HG03442 (cell line): ENCODE results near the gene SCARB1.
"Not testable (repeated sequence)": the region's sequence is repeated elsewhere in the genome, so short reads cannot be mapped to it uniquely, and the experiment has no call there.

Source experiments
- ATAC-seq: cut with Tn5 transposase; IDR thresholded peaks from one replicate; pipeline ENCODE4 v1.9.1; 2021; ENCODE audit warnings: mild to moderate bottlenecking, moderate library complexity; ENCODE audit not compliant: unreplicated experiment

SCARB1 gene

GRCh38 chr12:124884587-124885438, 21.1 kb upstream of the SCARB1 start:
- ATAC-seq = peak; percentile 76

- ATAC-seq = no peak
Measured at GRCh38 chr12:124883263-124884130, 19.8 kb upstream of the SCARB1 start.

GRCh38 chr12:124881123-124881522, 17.5 kb upstream of the SCARB1 start:
- no peak for ATAC-seq

- ATAC-seq = not testable (repeated sequence)
Measured at GRCh38 chr12:124880335-124880734, 16.7 kb upstream of the SCARB1 start.

GRCh38 chr12:124878795-124879516, 15.3 kb upstream of the SCARB1 start:
- no peak for ATAC-seq

GRCh38 chr12:124877423-124877822, 13.8 kb upstream of the SCARB1 start:
- ATAC-seq = no peak

- ATAC-seq = no peak
Measured at GRCh38 chr12:124876171-124876570, 12.5 kb upstream of the SCARB1 start.

GRCh38 chr12:124875803-124876132, 12.1 kb upstream of the SCARB1 start:
- no peak for ATAC-seq

GRCh38 chr12:124874988-124875802, 11.5 kb upstream of the SCARB1 start:
- ATAC-seq = no peak

GRCh38 chr12:124874188-124874587, 10.5 kb upstream of the SCARB1 start:
- ATAC-seq = no peak

- no peak for ATAC-seq
Measured at GRCh38 chr12:124872068-124872719, 8.5 kb upstream of the SCARB1 start.

- no peak for ATAC-seq
Measured at GRCh38 chr12:124871297-124871696, 7.6 kb upstream of the SCARB1 start.

- ATAC-seq = no peak
Measured at GRCh38 chr12:124870515-124870914, 6.9 kb upstream of the SCARB1 start.

- ATAC-seq = no peak
Measured at GRCh38 chr12:124869059-124869665, 5.5 kb upstream of the SCARB1 start.

- ATAC-seq = no peak
Measured at GRCh38 chr12:124868252-124869058, 4.8 kb upstream of the SCARB1 start.

GRCh38 chr12:124867401-124867930, 3.8 kb upstream of the SCARB1 start:
- no peak for ATAC-seq

- ATAC-seq = no peak
Measured at GRCh38 chr12:124866883-124867400, 3.3 kb upstream of the SCARB1 start.

- ATAC-seq = no peak
Measured at GRCh38 chr12:124866195-124866882, 2.7 kb upstream of the SCARB1 start.
